Measurements from ENCODE around the gene VDR.
"Not testable (repeated sequence)": the region's sequence is repeated elsewhere in the genome, so short reads cannot be mapped to it uniquely, and the experiment has no call there.

VDR gene

DNA sequence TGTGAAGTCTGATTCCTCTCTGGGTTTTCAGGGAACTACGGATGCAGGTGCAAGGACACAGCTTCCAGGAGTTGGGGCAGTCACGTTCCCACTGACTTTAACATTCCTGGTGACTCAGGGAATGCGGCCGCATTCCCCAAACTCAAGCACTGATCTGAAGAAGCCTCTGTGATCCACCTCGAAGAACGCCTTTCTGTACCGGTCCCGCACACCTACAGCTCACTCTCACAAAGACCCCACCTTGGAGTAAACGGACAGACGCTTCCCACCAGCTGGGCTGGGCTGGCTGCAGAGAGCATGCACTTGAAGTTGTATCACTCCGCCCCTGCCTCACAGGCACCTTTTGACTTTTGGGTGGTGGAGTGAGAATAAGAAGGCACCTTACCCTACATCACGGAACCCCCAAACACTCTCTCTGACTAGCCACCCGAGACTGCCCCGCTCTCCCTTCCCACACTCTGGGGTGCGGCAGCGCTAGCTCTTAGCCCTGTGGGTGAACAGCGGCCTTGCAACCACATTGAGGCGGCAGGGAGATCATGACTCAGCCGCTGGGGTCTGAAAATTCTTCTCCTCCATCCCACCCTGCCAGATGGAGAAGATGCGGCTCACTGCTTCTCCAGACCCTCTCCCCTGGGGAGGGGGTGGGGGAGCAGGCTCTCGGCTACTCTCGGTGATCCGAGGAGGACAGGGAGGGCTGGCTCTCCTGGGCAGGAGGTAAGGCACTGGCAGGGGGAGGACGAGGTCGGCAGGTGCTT, 61.4 kb downstream of the VDR start:
- DNase-seq, result no peak

DNA sequence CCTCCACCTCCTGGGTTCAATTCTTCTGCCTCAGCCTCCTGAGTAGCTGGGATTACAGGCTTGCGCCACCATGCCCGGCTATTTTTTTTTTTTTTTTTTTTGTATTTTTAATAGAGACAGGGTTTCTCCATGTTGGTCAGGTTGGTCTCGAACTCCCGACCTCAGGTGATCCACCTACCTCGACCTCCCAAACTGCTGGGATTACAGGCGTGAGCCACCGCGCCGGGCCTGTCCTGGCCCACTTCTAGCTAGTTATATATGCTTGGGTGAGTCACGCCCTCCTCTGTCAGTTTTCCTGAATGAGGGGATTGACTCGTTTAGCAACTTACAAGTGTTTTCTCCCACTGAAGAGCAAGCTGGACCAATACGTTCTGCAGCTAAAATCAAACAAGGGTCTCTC, 62.3 kb downstream of the VDR start:
- not testable (repeated sequence) for DNase-seq

- DNase-seq, result no peak
Observed at GRCh38 chr12:47841910-47842309, 62.9 kb downstream of the VDR start.

GRCh38 chr12:47841501-47841900, 63.3 kb downstream of the VDR start:
- DNase-seq, result no peak

DNA sequence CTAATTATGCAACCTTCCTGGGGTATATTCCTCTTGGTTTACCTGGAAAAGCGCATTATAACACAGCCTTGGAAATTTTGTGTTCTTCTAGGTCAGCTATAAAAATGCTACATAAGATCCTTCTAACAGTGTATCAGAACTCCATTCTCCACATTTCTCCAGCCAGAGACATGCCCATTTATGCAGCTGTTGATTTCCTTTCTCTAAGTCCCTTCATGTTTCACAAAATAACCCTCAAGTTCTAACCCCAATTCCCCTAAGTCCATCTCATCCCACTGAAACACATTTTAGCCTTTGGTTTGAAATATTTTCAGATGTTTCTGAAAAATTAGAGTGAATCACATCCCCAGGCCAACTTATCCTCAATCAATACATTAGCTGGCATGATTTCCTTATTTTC, 64.2 kb downstream of the VDR start:
- no peak for DNase-seq

DNA sequence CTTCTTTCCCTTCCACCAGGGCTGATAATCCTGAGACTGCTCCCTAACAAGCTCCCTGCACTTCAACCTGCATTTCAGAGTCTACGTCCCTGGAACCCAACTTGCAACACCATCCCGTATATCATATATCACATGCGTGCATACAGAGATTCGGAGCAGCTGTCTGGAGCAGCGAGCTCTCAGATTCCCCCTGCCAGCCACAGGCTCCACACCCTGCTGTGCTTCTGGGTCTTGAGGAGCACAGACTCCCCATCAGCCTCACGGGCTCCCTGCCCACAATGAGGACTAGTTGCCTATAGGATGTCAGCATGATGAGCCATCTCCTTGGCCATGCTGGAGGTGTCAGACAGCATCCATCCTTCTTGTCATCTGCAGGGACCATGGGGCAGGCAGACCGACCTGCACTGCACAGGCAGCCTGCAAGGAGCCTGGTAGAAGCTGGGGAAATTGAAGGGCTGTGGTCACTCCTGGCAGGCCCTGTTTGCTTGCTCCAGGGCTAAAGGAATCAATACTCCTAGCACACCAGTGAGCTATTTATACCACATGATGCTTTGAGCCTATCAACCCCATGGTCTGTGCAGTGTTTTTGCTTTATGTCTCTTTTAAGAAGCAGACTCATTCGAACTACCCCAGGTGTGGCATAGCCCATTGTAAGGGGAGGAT, 65.4 kb downstream of the VDR start:
- DNase-seq, result no peak

GRCh38 chr12:47838286-47838931, 66.4 kb downstream of the VDR start:
- DNase-seq, result peak; percentile 19

GRCh38 chr12:47837190-47838171, 67.3 kb downstream of the VDR start:
- DNase-seq, result peak; percentile 29

GRCh38 chr12:47835831-47836155, 69.0 kb downstream of the VDR start:
- no peak for DNase-seq

GRCh38 chr12:47835006-47835830, 69.6 kb downstream of the VDR start:
- no peak for DNase-seq

GRCh38 chr12:47834199-47834903, 70.4 kb downstream of the VDR start:
- no peak for DNase-seq

DNA sequence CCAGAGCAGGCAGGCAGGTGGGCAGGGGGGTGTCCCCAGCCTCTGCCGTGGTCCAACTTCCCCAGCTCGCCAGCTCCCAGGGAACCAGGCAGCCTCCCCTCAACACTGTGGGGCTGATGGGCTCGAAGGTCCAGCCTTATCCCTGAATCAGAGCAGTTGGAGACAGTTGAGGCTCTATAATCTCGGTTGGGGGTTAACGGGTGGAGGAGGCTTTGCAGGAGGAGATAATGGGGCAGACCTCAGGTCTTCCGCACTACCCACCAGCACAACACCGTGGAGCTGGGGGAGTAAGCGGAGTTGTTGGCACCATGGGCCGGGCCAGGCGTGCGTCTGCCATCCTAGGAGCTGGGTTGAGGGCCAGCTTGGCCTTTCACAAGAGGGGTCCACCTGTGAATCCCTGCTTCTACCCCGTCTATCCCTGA, 71.2 kb downstream of the VDR start:
- no peak for DNase-seq

DNA sequence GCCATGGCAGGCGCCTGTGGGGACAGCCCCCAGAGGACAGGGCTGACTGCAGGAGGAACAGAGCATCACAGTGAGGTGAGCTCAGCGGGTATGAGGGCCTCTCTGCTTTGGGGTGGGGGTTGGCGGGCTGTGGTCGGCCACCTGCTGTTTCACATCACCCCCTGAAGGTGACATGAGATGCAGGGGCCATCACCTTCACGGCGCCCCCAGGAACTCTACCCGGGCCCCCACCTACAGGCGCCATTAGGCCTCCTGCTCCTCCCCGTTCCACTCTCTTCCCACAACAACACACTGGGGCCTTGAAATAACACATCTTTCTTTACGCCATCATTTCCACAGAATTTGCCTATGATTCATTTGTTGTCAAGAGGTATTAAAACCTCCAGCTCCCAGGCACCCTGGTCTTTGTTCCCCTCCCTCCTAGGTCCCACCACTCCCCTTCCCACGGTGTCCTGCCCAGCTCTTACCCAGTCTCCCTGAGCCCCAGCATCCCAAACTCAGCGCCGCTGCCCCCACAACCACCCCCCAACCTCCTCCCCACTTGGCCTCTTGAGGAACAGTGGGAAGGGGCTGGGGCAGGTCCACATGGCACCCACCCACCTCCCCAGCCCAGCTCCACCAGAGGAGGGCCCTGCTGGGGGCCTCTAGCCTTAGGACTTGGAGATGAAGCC, 72.4 kb downstream of the VDR start:
- DNase-seq, result peak; percentile 52

- no peak for DNase-seq
Observed at GRCh38 chr12:47829584-47829983, 75.2 kb downstream of the VDR start.

DNA sequence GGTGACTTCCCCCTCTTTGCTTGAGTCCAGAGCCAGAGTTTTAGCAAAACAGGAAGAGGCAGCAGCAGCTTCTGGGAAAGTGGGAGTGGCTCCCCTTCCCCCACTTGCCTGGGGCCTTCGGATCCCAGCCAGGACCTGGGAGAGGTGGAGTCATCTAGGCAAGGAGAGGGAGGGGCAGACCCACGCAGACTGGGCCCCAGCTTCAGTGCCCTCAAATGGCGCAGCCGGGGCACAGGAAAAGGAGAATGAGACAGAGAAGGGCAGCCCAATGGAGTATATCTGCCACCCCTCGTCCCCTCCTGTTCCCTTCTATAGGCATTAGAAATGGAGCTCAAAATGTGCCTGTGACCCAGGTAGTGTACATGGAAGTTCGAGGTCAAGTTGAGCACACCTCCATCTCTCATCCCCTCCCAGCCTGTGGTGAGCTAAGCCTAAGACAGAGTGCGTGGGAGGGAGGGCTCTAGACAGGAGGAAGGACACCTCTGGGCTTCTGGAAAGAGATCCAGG, 75.8 kb downstream of the VDR start:
- no peak for DNase-seq

GRCh38 chr12:47828008-47828975, 76.5 kb downstream of the VDR start:
- DNase-seq, result no peak

DNA sequence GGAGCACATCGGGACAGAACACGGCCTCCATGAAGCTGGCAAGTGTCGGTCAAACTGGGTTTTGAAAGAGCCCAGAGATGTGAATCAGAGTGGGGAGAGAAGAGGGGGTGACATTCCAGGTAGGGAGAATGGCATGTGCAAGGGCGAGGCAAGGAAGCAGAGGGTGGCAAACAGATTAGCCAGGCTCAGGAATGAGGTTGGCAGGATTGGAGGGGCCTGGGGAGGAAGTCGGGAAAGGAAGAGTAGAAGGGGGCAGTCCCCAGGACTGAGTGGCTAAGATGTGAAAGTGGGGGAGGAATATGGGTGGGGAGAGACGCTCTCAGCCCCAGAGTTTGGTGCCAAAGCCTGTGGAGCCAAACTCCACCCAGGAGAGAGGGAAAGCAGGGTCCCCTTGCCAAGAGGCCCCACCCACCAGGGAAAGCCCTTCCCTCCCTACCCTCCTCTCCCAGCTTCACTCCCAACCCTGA, 79.6 kb downstream of the VDR start:
- no peak for DNase-seq

DNA sequence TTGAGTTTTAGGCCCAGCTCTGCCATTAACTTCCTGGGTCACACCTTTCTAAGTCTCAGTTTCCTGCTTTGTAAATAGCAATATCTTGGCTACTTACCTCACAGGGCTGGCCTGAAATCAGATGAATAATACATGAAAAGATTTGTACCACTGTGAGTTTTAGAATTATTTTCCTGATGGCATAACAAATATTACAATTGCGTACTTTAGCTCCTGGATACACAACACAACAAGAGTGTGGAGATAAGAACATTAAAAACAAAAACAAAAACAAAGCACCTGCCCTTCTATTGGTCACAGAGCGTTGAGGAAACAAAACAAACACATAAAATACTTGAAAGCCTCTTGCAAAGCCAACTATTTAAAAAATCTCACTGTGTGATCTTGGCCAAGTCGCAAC, 80.2 kb downstream of the VDR start:
- DNase-seq, result no peak

- DNase-seq, result no peak
Observed at GRCh38 chr12:47824198-47824597, 80.6 kb downstream of the VDR start.

Data from NK-92 treated with Interleukin-12 subunit alpha and Interleukin-12 subunit beta, amount 100 ng/mL, for 24 hours (cell line).